ENCODE data around the gene MBD4.
A peak's percentile ranks its signal among the peaks of the same experiment; 100 is the strongest.
"Not testable (repeated sequence)": the region's sequence is repeated elsewhere in the genome, so short reads cannot be mapped to it uniquely, and the experiment has no call there.

Gene MBD4

DNA sequence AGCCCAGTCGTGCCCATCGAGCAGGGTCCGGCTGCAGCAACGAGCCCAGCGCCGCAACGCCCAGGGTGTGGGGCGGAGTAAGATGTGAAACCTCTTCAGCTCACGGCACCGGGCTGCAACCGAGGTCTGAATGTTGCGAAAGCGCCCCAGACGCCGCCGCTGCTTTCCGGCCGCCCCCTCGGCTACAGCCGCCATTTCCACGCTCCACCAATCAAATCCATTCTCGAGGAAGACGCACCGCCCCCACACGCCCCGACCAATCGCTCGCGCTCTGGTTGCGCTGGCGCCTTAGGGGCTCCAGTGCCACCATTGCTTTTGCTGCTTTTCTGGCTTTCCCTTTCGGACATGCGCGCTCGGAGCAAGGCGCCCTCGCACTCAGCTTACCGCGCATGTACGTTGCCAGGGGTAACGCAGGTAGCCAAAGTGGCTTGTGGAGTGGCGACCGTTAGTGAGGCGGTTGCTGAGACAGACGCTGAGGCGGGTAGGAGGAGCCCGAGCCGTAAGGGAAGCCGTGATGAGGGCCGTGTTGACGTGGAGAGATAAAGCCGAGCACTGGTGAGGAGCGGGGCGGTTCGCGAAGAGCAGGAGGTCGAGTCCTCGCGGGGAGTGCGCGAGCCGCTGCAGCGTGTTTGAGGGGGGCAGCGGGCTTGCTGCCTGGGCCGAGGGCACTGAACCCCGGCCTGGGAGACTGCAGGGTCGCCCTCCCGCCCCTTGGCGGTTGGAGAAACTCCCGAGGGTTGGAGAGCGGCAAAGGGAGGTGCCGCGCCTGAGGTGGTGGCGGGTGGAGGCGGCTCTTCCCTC, at the start of gene MBD4, which contains the start of gene IFT122:
Gene MBD4, minus strand, starts transcription at position 132 of the 801 bp plus-strand sequence. Its CDS starts 115 bp downstream, at position 17.
Gene IFT122, plus strand, starts transcription at position 408 of the 801 bp plus-strand sequence. Its CDS starts 107 bp downstream, at position 515.
- peak; percentile 99 for FAIRE-seq

DNA sequence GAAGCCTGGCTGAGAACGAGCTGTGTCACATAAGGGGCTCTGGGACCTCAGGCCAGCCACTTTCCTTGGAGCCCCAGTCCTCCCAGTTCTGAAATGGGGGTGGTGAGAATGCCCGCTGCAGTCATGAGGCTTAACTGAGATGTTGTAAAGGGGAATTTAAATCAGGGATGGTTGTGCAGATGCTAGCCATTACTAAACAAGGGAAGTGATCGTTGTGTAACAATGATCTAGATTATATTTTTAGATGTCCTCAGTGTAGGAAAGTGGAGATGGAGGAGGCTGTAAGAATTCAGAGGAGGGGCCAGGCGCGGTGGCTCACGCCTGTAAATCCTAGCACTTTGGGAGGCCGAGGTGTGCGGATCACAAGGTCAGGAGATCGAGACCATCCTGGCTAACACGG, 49.5 kb upstream of the MBD4 start:
- FAIRE-seq: not testable (repeated sequence)

DNA sequence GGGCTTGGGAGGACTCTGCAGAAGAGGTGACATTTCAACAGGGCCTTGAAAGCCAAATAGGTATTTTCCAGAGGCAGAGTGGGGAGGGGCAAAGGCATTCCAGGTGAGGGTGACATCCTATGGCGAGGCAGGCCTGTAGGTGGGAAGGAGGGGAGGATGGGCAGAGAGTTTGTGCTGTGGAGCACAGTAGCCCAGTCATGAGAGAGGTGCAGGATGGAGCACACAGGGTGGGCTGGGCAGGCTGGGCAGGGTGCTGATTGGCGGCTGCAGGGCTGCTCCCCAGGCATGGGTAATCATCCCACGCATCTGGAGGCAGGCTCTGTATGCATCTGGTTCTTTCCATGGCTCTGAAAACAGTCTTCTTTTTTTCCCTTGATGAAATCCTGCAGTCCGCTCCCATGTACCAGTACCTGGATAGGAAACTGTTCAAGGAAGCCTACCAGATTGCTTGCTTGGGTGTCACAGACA, 48.2 kb upstream of the MBD4 start:
- FAIRE-seq: not testable (repeated sequence)

DNA sequence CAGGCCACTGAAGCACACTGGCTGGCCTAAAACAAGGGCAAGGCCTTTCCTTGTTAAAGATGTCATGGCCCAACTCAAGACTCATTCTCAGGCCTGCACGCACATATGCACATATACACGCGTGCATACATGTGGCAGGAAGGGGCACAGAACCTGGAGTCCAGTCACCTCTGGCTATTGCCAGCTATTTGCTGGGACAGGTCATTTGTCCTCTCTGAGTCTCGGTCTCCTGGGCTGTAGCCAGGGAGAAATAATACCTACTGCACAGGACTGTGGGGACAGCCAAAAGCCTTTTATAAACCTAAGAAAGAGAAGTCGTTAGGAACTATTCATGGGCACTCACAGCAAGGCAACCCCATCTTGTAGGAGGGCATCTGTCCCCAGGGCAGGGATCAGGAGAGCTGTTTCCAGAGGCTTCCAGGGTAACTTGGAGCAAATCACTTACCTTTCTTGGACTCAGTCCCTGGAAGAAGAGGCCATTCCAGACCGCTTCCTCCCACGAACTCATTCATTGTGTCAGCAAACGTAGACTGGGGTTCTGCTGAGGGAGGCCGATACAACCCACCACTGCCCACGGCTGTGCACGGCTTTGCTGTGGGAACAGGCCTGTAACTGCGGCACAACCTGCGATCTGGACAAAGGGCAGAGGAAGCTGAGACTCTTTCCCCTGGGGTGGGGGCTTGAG, 47.6 kb upstream of the MBD4 start:
- FAIRE-seq: no peak

DNA sequence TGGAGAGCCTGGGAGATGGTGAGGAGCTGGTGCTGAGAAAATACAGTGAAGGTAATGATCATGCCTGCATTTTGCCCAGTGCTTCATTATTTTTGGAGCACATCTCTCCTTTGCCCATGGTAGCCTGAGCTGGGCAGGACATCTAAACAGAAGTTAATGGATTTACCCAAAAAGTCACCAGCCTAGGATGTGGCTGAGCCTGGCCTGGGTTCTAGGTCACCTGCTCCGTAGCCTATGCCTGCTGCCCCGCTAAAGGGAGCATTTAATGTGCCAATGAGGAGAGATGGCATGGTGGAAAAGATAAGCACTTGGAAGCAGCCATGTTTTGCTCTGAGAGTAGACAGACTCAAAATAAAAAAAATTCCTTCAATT, 46.9 kb upstream of the MBD4 start:
- FAIRE-seq: no peak

DNA sequence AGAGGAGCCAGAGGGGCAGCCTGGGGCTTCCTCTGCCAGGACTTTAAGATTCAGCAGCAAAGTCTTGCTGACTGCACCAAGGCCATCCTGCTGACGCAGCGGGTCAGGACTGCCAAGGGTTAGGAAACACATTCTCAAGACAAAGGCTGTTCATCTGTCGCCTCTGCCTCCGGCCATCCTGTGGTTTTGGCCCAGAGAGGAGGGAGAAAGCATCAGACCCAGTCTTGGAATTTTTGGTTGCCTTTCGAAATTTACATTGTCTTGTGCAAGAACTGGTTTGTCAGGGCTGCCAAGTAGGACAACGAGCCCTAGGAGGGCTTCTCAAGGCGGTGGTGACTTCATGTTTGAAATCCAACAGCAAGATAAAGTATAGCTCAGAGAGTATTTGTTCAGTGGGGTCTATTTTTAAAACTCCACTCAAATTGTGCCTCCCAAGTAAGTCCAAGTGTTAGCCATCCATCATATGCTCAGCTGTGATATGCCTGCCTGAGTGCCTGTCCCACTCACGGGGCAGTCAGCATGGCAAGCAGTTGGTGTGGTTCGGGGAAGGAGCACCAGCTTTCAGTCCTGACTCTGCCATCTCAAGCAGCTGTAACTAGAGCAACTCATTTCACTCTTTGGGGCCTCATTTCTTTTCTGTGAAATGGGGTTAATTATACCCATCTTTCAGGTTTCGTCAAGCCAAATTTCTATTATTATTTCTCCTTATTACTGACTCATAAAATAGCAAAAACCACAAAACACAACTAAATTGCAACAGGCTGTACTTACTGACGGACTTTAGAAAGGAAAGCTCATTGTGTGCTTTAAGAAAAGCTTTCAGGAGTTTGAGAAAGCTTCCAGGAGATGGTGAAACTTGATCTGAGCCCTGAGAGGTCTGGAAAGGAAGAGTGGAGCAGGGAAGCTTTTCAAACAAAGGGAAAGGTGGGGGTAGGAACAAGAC, 46.2 kb upstream of the MBD4 start:
- no peak for FAIRE-seq

DNA sequence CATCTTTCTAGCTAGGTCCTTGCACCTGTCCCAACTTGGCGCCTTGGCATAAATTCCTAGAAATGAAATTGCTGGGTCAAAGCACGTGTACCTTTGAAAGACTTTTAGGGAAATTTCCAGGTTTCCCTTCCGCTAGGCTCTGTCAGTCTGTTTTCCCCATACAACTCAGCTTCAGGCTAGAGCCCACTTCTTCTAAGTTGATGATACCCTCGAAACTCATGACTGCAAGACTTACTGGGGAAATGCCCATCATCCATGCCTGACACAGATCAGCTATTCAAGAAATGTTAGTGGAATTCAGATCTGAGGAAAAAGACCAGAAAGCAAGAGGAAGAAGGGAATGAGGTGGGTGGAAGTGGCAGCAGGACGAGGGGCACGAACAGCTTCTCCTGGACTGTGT, 45.4 kb upstream of the MBD4 start:
- not testable (repeated sequence) for FAIRE-seq

DNA sequence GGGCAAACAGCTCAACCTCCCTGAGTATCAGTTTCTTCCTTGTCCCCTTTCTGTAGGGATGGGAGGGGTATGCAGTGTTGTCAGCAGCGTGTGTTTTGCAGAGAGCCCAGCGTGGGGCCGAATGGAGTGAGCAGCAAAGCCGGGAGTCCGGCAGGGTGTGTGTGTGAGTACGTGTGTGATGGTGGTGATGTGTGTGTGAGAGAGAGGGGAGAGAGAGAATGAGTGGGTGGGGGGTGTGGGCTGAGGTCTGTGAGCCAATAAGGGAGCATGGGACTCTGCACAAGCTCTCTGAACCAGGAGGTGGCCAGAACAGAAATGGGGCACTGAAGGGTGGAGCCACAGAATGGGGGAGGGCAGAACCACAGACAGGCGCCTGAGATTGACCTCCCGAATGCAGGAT, 44.1 kb upstream of the MBD4 start:
- no peak for FAIRE-seq

DNA sequence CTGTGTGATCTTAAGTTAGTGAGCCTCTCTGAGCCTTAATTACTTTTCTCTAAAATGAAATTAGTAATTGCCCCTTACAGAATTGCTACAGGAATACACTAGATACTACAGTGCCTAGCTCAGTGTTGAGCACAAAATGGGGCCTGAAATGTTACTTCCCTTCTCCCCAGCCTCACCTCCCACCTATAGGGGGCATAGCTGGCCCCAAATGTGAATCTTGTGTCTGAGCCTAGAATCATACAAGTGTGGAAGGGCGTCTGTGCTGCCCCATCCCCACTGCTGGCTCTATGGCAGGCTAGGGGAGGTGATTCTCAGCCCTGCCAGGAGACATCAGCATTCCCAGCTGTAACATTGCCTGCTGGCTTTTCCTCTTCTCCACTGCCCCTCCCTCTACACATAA, 43.0 kb upstream of the MBD4 start:
- FAIRE-seq: no peak

DNA sequence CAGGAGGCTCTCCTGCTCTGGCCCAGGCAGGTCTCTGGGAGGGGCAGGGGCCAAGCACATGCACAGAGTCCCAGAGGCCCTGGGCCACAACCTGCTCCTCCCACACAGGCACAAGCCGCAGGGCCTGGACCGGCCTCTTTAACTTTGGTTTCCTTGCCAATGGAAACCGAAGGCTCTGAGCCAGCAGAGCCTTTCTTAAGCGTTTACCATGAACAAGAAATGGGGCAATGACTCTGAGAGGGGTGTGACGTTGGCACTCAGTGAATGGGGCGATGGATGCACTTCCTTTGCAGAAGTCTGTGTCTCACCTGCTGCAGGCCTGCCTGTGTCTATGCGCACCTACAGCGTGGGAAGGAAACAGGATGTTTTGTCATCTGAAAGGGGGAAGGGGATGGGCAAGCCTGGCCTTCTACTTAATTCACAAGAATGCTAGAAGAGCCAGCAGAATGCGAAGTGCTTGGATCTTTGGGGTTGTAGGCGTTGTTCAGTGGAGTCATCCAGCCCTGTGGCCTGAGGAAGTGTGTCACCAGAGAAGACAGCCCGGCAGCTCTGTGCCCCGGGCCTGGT, 42.1 kb upstream of the MBD4 start:
- no peak for FAIRE-seq

DNA sequence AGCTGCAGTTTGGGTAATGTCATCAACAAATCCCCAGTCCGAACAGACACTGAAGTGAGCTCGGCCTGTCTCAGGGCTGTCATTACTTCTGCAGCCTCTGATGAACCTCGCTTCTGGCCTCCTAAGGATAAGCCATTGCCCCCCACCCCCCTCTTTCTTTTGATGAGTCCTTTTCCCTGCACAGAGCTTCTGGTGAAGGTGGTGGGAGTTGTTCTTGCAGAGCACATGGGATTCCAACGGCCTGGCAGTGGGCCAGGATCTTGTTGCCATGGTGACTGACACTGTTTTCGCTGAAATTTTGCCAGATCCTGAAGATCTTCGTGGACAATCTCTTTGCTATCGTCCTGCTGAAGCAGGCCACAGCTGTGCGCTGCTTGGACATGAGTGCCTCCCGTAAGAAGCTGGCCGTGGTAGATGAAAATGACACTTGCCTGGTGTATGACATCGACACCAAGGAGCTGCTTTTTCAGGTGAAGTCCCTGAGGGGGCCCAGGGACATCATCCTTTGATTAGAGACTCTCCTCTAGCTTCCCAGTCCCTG, 41.5 kb upstream of the MBD4 start:
- FAIRE-seq: not testable (repeated sequence)

DNA sequence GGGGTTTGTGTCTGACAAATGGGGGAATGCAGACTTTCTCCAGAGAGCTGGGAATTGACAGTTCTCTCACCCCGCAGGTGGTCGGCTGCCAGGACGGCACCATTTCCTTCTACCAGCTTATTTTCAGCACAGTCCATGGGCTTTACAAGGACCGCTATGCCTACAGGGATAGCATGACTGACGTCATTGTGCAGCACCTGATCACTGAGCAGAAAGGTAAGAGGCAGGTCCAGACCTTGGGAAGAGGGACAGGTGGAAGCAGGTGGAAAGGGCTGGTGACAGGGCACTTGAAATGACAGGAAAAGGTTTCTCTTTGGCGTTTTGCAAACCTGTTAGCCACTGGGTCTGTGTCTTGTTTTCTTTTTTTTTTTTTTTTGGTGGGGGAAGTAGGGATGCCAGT, 36.8 kb upstream of the MBD4 start:
- no peak for FAIRE-seq

DNA sequence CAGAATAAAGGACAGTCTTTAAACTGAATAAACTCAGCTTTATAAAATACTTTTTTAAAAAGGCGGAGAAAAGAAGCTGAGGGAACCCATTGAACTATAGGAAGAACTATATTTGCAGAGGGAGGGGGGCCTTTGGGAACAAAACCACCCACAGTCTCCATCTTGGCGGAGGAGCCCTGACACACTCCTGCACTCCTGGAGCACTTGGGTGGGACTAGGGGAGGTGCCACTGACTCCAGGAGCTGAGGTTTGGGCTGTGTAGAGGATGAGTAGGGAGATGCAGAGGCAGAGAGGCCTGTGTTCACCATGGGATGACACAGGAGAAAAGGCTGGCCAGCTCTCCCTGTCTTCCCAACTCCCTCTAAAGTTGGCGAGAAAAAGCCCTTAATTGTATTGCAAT, 36.1 kb upstream of the MBD4 start:
- no peak for FAIRE-seq

DNA sequence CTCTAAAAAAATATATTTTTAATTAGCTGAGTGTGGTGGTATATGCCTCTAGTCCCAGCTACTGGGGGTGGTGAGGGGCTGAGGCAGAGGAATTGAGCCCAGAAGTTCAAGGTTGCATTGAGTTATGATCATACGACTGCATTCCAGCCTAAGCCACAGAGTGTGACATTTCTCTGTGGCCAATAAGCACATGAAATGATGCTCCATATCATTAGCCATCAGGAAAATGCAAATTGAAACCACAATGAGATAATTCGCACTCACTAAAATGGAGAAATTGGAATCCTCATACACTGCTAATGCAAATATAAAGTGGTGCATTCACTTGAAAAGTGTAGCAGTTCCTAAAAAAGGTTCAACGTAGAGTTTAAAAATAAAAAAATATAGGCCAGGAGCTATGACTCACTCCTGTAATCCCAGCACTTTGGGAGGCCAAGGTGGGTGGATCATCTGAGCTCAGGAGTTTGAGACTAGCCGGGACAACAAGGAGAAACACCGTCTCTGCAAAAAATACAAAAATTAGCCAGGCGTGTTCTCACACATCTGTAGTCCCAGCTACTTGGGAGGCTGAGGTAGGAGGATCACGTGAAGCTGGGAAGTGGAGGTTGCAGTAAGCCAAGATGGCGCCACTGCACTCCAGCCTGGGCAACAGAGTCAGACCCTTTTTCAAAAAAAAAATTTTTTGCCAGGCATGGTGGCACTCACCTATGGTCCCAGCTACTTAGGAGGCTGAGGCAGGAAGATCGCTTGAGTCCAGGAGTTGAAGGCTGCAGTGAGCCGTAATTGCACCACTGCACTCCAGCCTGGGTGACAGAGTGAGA, 35.4 kb upstream of the MBD4 start:
- no peak for FAIRE-seq

DNA sequence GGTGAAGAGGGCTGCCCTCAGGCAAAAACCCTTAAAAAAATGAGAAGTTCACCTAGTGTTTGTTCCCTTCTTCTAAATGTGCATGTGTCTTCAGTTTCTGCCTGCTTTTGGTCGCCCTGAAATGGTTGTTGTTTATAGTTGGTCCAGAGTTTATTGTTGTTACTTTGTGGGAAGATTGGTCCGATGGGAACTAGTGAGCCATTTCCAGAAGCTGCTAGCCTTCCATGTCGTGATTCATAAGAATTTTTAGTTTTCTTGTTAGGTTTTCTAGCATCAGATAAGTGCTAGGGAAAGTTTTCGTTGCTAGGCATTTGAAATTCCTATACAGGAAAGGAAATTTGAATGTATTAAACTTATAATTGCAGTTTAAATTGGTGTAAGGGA, 34.0 kb upstream of the MBD4 start:
- FAIRE-seq: no peak

DNA sequence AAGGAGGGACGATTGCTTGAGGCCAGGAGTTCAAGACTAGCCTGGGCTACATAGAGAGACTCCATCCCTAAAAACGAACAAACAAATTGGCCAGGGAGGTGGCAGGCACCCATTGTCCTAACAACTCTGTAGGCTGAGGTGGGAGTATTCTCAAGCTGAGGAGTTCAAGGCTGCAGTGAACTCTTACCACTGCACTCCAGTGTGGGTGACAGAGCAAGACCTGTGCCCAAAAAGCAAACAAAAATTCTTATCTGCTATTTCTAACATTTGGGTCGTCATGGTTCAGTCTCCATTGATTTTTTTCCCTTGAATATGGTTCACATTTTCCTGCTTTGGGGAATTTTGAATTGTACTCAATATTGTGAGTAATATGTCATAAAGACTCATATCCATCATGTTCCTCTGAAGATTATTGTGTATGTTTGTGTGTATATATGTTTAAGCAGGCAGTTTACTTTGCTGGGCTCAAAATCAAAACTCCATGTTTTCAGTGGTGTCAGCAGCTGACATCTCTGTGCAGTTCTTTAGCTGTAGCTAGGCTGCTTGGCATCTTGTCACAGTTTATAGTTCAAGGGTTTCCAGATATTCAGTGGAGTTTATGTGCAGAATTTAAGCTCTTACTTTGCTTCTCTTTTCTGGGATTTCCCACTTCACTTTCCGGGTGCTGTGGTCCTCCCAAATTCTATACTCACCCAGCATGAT, 33.5 kb upstream of the MBD4 start:
- no peak for FAIRE-seq

DNA sequence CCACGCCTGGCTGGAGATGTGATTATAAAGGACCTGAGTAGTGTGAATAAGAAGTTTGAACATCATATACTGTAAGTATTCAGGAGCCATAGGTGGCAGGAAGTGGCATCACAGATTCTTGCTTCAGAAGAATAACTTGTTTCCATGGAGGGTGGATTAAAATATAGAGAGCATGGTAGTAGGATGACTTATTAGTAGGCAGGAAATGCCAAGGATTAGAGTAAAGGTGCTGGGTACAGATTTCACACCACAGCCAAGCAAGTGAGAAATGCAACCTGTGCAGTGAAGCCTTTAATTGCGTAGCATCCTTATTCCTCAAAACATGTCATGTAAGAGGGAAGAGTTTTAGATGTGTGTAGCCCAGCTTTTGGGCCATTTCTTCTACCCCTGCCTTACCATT, 31.1 kb upstream of the MBD4 start:
- FAIRE-seq: no peak

DNA sequence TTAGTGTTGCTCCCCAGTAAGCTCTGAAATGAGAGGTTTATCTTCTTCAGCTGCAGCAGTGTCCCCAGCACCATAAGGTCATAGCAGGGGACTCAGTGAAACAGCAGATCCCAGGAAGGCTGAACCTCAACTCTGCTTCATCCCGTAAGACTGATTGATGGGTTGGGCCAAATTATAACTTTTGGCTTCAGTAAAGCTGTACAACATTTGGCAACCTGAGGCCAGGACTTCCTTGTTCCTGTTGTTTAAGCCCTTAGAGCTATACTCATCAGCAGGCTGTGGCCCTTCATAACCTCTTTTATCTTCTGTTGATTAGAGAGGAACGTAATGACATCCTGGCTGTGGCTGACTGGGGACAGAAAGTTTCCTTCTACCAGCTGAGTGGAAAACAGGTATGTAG, 29.3 kb upstream of the MBD4 start:
- no peak for FAIRE-seq

DNA sequence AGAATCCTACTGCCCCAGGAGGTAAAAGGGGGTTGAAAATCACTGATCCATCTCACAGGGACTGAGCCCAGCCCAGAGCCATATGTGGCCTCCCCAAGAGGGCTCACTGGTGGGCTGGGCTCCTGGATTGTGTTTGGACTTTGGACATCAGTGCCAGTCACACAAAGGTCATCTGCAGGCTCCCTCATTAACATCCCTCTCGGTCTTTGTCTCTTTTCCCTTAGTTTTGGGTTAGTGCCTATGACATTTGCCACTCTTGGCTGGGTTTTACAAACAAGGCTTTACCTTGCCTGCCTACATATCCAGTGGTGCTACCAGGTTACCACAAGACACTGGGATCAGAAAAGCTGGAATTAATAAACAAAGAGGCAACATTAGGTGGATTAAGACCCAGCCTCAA, 28.2 kb upstream of the MBD4 start:
- no peak for FAIRE-seq

DNA sequence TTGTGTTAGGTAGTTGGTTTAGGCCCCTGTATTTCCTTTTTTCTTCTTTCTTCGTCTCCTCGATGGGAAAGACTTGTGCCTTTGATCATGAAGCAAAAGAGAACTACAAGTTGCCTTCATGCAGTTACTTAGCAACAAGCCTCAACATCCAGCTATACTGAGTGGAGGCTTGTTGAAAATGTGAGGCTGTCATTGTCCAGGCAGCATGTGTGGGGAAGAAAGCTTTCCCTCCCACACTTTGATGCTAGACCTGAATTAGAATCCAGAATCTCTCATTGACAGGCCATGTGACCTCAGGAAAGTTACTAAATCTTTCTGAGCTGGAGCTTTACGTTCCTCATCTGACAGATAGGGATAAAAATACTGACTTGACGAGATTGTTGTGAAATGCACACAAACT, 24.0 kb upstream of the MBD4 start:
- FAIRE-seq: no peak

DNA sequence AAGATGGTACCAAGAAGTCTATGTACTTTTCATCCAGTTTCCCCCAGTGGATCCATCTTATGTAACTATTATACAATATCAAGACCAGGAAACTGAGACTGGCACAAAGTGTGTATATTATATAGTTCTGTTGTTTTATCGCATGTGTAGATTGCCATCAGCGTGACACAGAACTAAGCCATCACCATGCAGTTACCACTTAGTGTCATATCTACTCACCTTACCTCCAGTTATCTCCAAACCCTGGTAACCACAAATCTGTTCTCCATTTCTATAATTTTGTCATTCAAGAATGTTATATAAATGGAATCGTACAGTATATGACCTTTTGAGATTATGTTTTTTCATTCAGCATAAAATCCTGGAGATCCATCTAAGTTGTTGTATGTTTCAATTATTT, 23.3 kb upstream of the MBD4 start:
- FAIRE-seq: no peak
